ENCODE results near the gene METAP1. TPM values are rescaled to one million over a fixed set of nuclear protein-coding genes. Genes with fewer than 3 reads are reported as not detected.
"Not testable (repeated sequence)": the region's sequence is repeated elsewhere in the genome, so short reads cannot be mapped to it uniquely, and the experiment has no call there.

The METAP1 gene
- total RNA-seq, 4 donors from 2014 or later = 16.4 to 32.1 (median 20.0) TPM

DNA sequence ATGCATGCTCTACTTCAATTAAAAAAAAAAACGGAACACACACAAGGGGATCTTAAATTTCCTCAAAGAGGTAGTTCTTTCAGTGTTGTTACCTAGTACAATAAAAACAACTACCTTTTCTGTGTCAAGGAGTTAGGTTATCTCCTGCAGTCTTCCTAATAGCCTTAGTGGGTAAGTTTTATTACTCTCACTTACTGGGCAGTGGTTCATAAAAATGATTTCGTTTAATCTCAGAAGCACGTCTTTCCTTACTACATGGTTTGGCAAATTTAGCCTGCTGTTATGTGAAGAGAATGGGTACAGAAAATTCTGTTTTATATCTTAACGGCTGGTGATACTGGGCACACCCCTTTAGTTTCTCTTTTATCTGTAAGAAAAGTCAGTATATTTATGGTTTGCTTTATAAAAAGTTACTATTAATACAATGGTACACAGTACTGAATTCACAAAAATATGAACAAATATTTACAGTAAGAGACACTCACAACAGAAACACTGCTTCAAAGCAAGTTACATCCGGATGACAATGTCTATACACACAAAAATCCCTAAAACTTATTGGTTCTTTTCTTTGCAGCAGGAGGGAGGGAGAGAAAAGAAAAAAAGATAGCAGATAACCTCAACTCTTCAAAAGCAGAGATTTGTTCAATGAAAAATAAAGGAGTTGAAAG, 84.2 kb downstream of the METAP1 start:
- Histone ChIP-seq H3K4me3 (no peak overlapping the region), H3K27me3 (no peaks in the 10 kb centered on the region), H3K36me3 (peaks cover 5 to 96% (median 12%) of the 10 kb centered on the region in 3 donors), H3K9me3 (no peaks in the 10 kb centered on the region), H3K4me1 (peaks cover 0 to 38% (median 0%) of the 10 kb centered on the region in 4 donors), H3K27ac (peak overlapping the region in 1 of 4 donors; percentile 51)
- WGBS, 2 donors = 61 to 70% methylated on average over 5 of the region's 5 CpGs
- no peak for DNase-seq (ENCODE audit: low spot score in 2 of 2)
- TF ChIP-seq, protein P1, sequence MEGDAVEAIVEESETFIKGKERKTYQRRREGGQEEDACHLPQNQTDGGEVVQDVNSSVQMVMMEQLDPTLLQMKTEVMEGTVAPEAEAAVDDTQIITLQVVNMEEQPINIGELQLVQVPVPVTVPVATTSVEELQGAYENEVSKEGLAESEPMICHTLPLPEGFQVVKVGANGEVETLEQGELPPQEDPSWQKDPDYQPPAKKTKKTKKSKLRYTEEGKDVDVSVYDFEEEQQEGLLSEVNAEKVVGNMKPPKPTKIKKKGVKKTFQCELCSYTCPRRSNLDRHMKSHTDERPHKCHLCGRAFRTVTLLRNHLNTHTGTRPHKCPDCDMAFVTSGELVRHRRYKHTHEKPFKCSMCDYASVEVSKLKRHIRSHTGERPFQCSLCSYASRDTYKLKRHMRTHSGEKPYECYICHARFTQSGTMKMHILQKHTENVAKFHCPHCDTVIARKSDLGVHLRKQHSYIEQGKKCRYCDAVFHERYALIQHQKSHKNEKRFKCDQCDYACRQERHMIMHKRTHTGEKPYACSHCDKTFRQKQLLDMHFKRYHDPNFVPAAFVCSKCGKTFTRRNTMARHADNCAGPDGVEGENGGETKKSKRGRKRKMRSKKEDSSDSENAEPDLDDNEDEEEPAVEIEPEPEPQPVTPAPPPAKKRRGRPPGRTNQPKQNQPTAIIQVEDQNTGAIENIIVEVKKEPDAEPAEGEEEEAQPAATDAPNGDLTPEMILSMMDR (IDR thresholded peaks at IDR 0.05) = no peak
- no peak for TF ChIP-seq EP300 (IDR thresholded peaks at IDR 0.05)
- no peak for TF ChIP-seq POLR2A (IDR thresholded peaks at IDR 0.05)

DNA sequence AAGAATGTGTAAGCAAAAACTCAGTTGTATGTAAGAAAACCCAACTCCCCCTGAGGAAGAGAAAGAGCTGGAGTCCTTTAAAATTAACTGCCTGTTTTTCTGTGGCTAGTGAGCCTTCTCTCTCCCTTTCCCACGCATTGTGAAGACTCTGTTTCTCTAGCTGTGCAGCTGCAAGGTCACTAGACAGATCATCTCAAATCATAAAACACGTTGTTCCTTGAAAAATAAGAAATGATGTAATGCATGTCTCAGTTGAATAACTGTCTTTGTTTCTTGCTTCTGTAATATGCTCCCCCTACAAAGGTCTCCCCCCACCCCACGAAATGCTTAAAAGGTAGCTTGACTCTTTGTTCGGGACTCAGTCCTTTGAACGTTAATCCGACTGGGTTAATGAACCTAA, 85.3 kb downstream of the METAP1 start:
- peak overlapping the region in 1 of 4 donors; percentile 51 for H3K27ac ChIP-seq
- not testable (repeated sequence) for H3K27me3 ChIP-seq; DNase-seq (ENCODE audit: low spot score in 2 of 2); H3K4me3 ChIP-seq; H3K9me3 ChIP-seq
- peaks cover 0 to 95% (median 8%) of the 10 kb centered on the region in 3 donors for H3K36me3 ChIP-seq
- 12 to 26% methylated on average over 6 of the region's 6 CpGs for WGBS, 2 donors
- H3K4me1 ChIP-seq = peaks cover 0 to 48% (median 0%) of the 10 kb centered on the region in 4 donors

DNA sequence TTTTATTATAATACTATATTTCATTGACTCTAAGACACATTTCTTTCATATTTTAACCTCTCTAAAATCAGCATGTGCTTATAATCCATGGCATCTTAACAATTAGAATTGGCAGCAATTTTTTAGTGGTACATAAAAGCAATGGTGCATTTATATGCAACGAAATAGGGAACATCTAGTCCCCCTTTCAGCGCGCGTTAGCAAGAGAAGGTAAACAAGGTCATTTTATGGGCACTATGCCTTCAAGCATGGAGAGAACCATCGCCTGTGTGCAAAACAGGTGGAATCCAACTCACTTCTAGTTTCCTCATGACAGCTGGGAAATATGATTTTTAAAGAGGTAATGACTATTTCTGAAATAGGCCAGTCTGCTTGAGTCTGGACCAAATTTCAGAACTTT, 86.7 kb downstream of the METAP1 start:
- H3K4me1 ChIP-seq = peaks cover 0 to 61% (median 0%) of the 10 kb centered on the region in 4 donors
- H3K27me3 ChIP-seq = no peaks in the 10 kb centered on the region
- peaks cover 0 to 82% (median 8%) of the 10 kb centered on the region in 3 donors for H3K36me3 ChIP-seq
- WGBS, 2 donors = 88 to 90% methylated on average over 5 of the region's 5 CpGs
- TF ChIP-seq, protein P1 (IDR thresholded peaks at IDR 0.05) = no peak
- TF ChIP-seq POLR2A (IDR thresholded peaks at IDR 0.05) (no peak), EP300 (IDR thresholded peaks at IDR 0.05) (no peak)
- no peak for DNase-seq (ENCODE audit: low spot score in 2 of 2)
- H3K27ac ChIP-seq = no peak overlapping the region
- H3K4me3 ChIP-seq = no peak overlapping the region
- H3K9me3 ChIP-seq = no peaks in the 10 kb centered on the region

DNA sequence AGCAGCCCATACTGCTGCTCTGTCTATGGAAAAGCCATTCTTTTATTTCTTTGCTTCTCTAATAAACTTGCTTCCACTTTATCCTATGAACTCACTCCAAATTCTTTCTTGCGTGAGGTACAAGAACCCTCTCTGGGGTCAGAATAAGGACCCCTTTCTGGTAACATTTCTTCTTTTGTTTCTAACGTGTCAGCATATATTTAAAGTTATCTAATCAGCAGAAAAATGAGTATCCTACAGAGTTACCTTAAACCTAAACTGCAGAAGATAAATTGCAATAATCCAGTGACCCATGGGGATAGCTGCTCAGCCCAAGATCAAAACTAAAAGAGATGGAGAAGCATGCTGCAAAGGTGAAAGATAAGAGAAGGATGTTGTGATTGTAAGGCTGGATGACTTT, 89.1 kb downstream of the METAP1 start:
- DNase-seq (ENCODE audit: low spot score in 2 of 2) = no peak
- Histone ChIP-seq H3K27ac (no peak overlapping the region), H3K4me3 (no peak overlapping the region), H3K4me1 (peaks cover 0 to 71% (median 0%) of the 10 kb centered on the region in 4 donors), H3K27me3 (no peaks in the 10 kb centered on the region), H3K36me3 (peaks cover 0 to 60% (median 8%) of the 10 kb centered on the region in 3 donors), H3K9me3 (no peaks in the 10 kb centered on the region)
- 64 to 74% methylated on average over 2 of the region's 2 CpGs for WGBS, 2 donors
- no peak for TF ChIP-seq EP300 (IDR thresholded peaks at IDR 0.05)
- TF ChIP-seq POLR2A (IDR thresholded peaks at IDR 0.05) = no peak
- TF ChIP-seq, protein P1 (IDR thresholded peaks at IDR 0.05) = no peak

DNA sequence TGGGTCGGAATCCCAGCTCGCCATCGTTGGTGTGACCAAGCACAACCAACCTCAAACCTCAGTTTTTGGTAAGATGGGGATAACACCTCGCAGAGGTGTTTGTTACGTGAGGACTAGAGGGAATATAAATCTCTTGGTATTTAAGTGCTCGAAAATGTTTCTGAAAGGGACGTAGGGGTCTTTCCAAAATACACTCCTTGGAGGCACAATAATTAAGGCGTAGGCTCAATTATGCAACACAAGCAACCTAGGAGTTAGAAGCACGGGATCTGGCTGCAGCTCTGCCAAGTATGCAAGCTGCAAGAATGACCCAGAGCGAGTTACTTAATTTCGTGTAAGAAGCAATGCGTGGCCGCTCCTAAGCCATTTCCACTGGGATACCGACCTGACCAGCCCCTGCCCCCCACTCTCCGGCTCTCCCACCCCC, 92.5 kb downstream of the METAP1 start:
- TF ChIP-seq EP300 (IDR thresholded peaks at IDR 0.05) = peak in 1 of 2 donors; percentile 84
- TF ChIP-seq, protein P1 (IDR thresholded peaks at IDR 0.05) = no peak
- WGBS, 2 donors = 3 to 4% methylated on average over 13 to 15 of the region's 15 CpGs
- Histone ChIP-seq H3K4me1 (peaks cover 0 to 66% (median 3%) of the 10 kb centered on the region in 4 donors), H3K27me3 (no peaks in the 10 kb centered on the region), H3K36me3 (peaks cover 0 to 28% (median 8%) of the 10 kb centered on the region in 3 donors), H3K27ac (peak overlapping the region; percentile 90 to 97 (median 94)), H3K9me3 (no peaks in the 10 kb centered on the region), H3K4me3 (peak overlapping the region; percentile 61 to 87 (median 74))
- peak; percentile 63 to 81 for DNase-seq (ENCODE audit: low spot score in 2 of 2)
